HepG2 (cell line): ENCODE data around the gene FAM169A. TPM values are rescaled to one million over a fixed set of nuclear protein-coding genes. Genes with fewer than 3 reads are reported as not detected.

Experiments
- BORCS8-MEF2B ChIP-seq: sonication (generic); formaldehyde crosslinking; IDR thresholded peaks from 2 replicates; pipeline ENCODE4 v1.8.0; 2022; ENCODE audit warnings: mild to moderate bottlenecking, missing genetic modification reagents
- GATAD2A ChIP-seq: IDR thresholded peaks from 2 replicates; pipeline ENCODE4 v1.6.1; 2016
- POLR2G ChIP-seq: fragments of 200-400 bp; formaldehyde crosslinking; IDR thresholded peaks from 2 replicates; pipeline ENCODE4 v1.6.1; 2018; ENCODE audit warnings: mild to moderate bottlenecking, low read depth, low read length, moderate library complexity
- RCOR2 ChIP-seq: IDR thresholded peaks from 2 replicates; pipeline ENCODE4 v1.6.1; 2016; ENCODE audit warnings: missing biosample characterization, missing genetic modification reagents
- SMAD1 ChIP-seq: sonication (generic); formaldehyde crosslinking; IDR thresholded peaks from 2 replicates; pipeline ENCODE4 v1.4.0; 2020; ENCODE audit warnings: missing genetic modification reagents, low read depth, mild to moderate bottlenecking, borderline replicate concordance
- SPEN ChIP-seq: sonication (generic); formaldehyde crosslinking; IDR thresholded peaks from 2 replicates; pipeline ENCODE4 v1.5.1; 2020; ENCODE audit warnings: low read depth, mild to moderate bottlenecking, missing genetic modification reagents
- SRF ChIP-seq: IDR thresholded peaks from 2 replicates; pipeline ENCODE4 v1.6.1; 2011; ENCODE audit warnings: mild to moderate bottlenecking, low read depth, low read length, moderate library complexity
- ZNF468 ChIP-seq: sonication (generic); formaldehyde crosslinking; IDR thresholded peaks from 2 replicates; pipeline ENCODE4 v1.8.0; 2022; ENCODE audit warnings: mild to moderate bottlenecking, moderate library complexity, missing genetic modification reagents
- ZNF883 ChIP-seq: sonication (generic); formaldehyde crosslinking; IDR thresholded peaks from 2 replicates; pipeline ENCODE4 v1.5.1; 2020; ENCODE audit warnings: mild to moderate bottlenecking, missing genetic modification reagents; ENCODE audit errors: not compliant biosample characterization
- ZSCAN22 ChIP-seq: sonication (generic); formaldehyde crosslinking; IDR thresholded peaks from 2 replicates; pipeline ENCODE4 v1.4.0; 2020; ENCODE audit warnings: mild to moderate bottlenecking, missing genetic modification reagents
- polyA plus RNA-seq, 8 experiments: library from polyadenylated mRNA; depleted of rRNA in 3 of 8; stranded (reverse) in 7 of 8; unstranded in 1 of 8; fragments of >200 nt; fragmentation: Illumina TruSeq in 4 of 8; extraction: Trizol in 4 of 8; gene quantifications; 2 replicates each; pipeline versions ENCODE4 v1.2.1 to v1.2.3, GENCODE V29; 2011 to 2016; ENCODE audit warnings: low read depth in 4 of 8, missing spikeins in 1 of 8, mixed read lengths in 1 of 8; ENCODE audit not compliant: insufficient read depth in 1 of 8
- total RNA-seq, 5 experiments: library from RNA; depleted of rRNA; stranded (reverse); fragments of >200 nt; fragmentation: Illumina TruSeq; extraction: Trizol; gene quantifications; 2 replicates each; pipeline ENCODE4 v1.2.3, GENCODE V29; 2016; ENCODE audit warnings: low read depth in 1 of 5
- TF ChIP-seq, protein P1 (sequence below): sonication (generic); formaldehyde crosslinking; IDR thresholded peaks from 2 replicates; pipeline ENCODE4 v1.4.0; 2020; ENCODE audit warnings: missing genetic modification reagents
- TF ChIP-seq, protein P2 (sequence below): sonication (generic); formaldehyde crosslinking; IDR thresholded peaks from 2 replicates; pipeline ENCODE4 v1.4.0; 2020; ENCODE audit warnings: missing genetic modification reagents
- TF ChIP-seq, protein P3 (sequence below): sonication (generic); formaldehyde crosslinking; IDR thresholded peaks from 2 replicates; pipeline ENCODE4 v1.5.0; 2020; ENCODE audit warnings: mild to moderate bottlenecking, missing genetic modification reagents
- TF ChIP-seq, protein P4 (sequence below): sonication (generic); formaldehyde crosslinking; IDR thresholded peaks from 2 replicates; pipeline ENCODE4 v1.4.0; 2020; ENCODE audit warnings: missing genetic modification reagents
- TF ChIP-seq, protein P5 (sequence below): sonication (generic); formaldehyde crosslinking; IDR thresholded peaks from 2 replicates; pipeline ENCODE4 v1.4.0; 2020; ENCODE audit warnings: mild to moderate bottlenecking, low read depth, missing genetic modification reagents

FAM169A gene
- total and polyA plus RNA-seq, 2 of the 13 experiments (the other 11 are each of a cell fraction or from before 2014, with no cell fraction given): 21.1 to 110 TPM

DNA sequence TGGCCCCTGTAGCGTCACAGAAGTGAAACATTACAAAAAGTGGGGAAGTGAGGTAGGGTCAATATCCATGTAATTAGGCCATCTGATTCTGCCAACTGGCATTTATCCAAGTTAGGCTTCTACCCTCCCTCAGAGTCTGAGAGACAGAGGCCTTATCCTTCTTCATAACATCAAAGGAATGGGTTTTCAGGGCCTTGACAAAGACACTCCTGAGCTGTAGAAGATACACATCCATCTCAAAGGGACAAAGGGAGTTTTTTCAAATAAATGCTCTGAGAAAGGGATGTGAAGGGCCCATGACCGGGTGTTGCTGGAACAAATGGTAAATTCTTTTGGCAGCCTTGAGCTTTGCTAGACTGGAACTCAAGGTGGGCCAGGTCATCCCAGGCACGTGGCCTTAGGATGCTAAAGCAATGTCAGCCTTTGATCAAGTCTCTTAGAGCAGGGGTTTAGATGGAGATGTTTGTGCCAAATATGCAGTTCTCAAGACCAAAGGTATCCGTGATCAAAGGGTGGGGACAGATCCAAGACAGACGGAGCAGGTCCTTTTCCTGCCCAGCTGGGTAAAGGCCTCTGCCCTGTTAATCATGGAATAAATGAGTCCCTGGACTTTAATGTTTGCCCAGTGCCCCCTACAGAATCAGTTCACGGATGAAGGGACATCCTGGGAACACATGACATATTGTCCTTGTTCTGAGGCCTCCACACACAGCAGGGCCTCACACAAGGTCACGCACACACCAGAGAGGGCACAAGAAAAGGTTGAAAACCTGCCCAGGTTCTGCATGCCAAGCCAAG lies 10.0 kb upstream of the FAM169A start (continued):
- TF ChIP-seq GATAD2A (CRISPR knock-in tag) (peak; percentile 95), ZSCAN22 (CRISPR knock-in tag) (peak; percentile 45; the same call in 1 of the 2 replicates), ZNF468 (CRISPR knock-in tag) (no peak), SRF (no peak), BORCS8-MEF2B (CRISPR knock-in tag) (0 out of 2 replicates have a peak, but pooled peaks have one; percentile 32), ZNF883 (CRISPR knock-in tag) (no peak), RCOR2 (CRISPR knock-in tag) (peak; percentile 62), SPEN (CRISPR knock-in tag) (peak; percentile 68), POLR2G (0 out of 2 replicates have a peak, but pooled peaks have one; percentile 37), SMAD1 (CRISPR knock-in tag) (no peak)
- TF ChIP-seq, protein P1, sequence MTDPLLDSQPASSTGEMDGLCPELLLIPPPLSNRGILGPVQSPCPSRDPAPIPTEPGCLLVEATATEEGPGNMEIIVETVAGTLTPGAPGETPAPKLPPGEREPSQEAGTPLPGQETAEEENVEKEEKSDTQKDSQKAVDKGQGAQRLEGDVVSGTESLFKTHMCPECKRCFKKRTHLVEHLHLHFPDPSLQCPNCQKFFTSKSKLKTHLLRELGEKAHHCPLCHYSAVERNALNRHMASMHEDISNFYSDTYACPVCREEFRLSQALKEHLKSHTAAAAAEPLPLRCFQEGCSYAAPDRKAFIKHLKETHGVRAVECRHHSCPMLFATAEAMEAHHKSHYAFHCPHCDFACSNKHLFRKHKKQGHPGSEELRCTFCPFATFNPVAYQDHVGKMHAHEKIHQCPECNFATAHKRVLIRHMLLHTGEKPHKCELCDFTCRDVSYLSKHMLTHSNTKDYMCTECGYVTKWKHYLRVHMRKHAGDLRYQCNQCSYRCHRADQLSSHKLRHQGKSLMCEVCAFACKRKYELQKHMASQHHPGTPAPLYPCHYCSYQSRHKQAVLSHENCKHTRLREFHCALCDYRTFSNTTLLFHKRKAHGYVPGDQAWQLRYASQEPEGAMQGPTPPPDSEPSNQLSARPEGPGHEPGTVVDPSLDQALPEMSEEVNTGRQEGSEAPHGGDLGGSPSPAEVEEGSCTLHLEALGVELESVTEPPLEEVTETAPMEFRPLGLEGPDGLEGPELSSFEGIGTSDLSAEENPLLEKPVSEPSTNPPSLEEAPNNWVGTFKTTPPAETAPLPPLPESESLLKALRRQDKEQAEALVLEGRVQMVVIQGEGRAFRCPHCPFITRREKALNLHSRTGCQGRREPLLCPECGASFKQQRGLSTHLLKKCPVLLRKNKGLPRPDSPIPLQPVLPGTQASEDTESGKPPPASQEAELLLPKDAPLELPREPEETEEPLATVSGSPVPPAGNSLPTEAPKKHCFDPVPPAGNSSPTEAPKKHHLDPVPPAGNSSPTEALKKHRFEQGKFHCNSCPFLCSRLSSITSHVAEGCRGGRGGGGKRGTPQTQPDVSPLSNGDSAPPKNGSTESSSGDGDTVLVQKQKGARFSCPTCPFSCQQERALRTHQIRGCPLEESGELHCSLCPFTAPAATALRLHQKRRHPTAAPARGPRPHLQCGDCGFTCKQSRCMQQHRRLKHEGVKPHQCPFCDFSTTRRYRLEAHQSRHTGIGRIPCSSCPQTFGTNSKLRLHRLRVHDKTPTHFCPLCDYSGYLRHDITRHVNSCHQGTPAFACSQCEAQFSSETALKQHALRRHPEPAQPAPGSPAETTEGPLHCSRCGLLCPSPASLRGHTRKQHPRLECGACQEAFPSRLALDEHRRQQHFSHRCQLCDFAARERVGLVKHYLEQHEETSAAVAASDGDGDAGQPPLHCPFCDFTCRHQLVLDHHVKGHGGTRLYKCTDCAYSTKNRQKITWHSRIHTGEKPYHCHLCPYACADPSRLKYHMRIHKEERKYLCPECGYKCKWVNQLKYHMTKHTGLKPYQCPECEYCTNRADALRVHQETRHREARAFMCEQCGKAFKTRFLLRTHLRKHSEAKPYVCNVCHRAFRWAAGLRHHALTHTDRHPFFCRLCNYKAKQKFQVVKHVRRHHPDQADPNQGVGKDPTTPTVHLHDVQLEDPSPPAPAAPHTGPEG: no peak
- TF ChIP-seq, protein P2, sequence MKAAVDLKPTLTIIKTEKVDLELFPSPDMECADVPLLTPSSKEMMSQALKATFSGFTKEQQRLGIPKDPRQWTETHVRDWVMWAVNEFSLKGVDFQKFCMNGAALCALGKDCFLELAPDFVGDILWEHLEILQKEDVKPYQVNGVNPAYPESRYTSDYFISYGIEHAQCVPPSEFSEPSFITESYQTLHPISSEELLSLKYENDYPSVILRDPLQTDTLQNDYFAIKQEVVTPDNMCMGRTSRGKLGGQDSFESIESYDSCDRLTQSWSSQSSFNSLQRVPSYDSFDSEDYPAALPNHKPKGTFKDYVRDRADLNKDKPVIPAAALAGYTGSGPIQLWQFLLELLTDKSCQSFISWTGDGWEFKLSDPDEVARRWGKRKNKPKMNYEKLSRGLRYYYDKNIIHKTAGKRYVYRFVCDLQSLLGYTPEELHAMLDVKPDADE: no peak
- TF ChIP-seq, protein P3, sequence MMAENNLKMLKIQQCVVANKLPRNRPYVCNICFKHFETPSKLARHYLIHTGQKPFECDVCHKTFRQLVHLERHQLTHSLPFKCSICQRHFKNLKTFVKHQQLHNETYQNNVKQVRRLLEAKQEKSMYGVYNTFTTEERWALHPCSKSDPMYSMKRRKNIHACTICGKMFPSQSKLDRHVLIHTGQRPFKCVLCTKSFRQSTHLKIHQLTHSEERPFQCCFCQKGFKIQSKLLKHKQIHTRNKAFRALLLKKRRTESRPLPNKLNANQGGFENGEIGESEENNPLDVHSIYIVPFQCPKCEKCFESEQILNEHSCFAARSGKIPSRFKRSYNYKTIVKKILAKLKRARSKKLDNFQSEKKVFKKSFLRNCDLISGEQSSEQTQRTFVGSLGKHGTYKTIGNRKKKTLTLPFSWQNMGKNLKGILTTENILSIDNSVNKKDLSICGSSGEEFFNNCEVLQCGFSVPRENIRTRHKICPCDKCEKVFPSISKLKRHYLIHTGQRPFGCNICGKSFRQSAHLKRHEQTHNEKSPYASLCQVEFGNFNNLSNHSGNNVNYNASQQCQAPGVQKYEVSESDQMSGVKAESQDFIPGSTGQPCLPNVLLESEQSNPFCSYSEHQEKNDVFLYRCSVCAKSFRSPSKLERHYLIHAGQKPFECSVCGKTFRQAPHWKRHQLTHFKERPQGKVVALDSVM (CRISPR knock-in tag): no peak
- TF ChIP-seq, protein P4, sequence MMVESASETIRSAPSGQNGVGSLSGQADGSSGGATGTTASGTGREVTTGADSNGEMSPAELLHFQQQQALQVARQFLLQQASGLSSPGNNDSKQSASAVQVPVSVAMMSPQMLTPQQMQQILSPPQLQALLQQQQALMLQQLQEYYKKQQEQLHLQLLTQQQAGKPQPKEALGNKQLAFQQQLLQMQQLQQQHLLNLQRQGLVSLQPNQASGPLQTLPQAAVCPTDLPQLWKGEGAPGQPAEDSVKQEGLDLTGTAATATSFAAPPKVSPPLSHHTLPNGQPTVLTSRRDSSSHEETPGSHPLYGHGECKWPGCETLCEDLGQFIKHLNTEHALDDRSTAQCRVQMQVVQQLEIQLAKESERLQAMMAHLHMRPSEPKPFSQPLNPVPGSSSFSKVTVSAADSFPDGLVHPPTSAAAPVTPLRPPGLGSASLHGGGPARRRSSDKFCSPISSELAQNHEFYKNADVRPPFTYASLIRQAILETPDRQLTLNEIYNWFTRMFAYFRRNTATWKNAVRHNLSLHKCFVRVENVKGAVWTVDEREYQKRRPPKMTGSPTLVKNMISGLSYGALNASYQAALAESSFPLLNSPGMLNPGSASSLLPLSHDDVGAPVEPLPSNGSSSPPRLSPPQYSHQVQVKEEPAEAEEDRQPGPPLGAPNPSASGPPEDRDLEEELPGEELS (CRISPR knock-in tag): peak; percentile 85
- TF ChIP-seq, protein P5, sequence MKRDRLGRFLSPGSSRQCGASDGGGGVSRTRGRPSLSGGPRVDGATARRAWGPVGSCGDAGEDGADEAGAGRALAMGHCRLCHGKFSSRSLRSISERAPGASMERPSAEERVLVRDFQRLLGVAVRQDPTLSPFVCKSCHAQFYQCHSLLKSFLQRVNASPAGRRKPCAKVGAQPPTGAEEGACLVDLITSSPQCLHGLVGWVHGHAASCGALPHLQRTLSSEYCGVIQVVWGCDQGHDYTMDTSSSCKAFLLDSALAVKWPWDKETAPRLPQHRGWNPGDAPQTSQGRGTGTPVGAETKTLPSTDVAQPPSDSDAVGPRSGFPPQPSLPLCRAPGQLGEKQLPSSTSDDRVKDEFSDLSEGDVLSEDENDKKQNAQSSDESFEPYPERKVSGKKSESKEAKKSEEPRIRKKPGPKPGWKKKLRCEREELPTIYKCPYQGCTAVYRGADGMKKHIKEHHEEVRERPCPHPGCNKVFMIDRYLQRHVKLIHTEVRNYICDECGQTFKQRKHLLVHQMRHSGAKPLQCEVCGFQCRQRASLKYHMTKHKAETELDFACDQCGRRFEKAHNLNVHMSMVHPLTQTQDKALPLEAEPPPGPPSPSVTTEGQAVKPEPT (CRISPR knock-in tag): no peak
